Common myeloid progenitor, CD34-positive (primary cell): ENCODE measurements around the gene DAPK2.

Experiments
- CTCF ChIA-PET: fragments of 350-600 bp; sonication (Branson Sonifier 250); formaldehyde crosslinking; loops from one replicate; lab custom pipeline; 2021; ENCODE audit warnings: antibody characterized with exemption; lab: Charles Lee
- POLR2A ChIA-PET: fragments of 350-600 bp; sonication (Branson Sonifier 250); formaldehyde crosslinking; loops from one replicate; lab custom pipeline; 2021; ENCODE audit warnings: antibody characterized with exemption; lab: Charles Lee
- DNase-seq, 3 donors: peaks; one replicate each; pipeline versions ENCODE4 v3.0.0 to v3.0.0-alpha.2; 2013
- H3K27ac ChIP-seq, 2 experiments: 1 replicate in 1 of 2; 2 replicates in 1 of 2; pipeline ENCODE4 v1.7.0; 2013; ENCODE audit warnings: inconsistent platforms in 2 of 2, low read length in 2 of 2, mild to moderate bottlenecking in 2 of 2, low read depth in 1 of 2, moderate library complexity in 1 of 2; ENCODE audit not compliant: severe bottlenecking in 2 of 2, insufficient read depth in 1 of 2, poor library complexity in 1 of 2
- H3K27me3 ChIP-seq, 5 experiments: replicated peaks in 2 of 5; 1 replicate in 3 of 5; 2 replicates in 2 of 5; pipeline versions ENCODE4 v1.6.1 to v1.7.0; 2013; ENCODE audit warnings: low read length in 4 of 5, mild to moderate bottlenecking in 2 of 5, moderate library complexity in 2 of 5, inconsistent platforms in 1 of 5; ENCODE audit not compliant: insufficient read depth in 5 of 5, control insufficient read depth in 4 of 5
- H3K36me3 ChIP-seq, 4 experiments: 1 replicate in 2 of 4; 2 replicates in 2 of 4; pipeline versions ENCODE4 v1.6.1 to v1.7.0; 2013; ENCODE audit warnings: low read length in 3 of 4, control low read depth in 1 of 4, mild to moderate bottlenecking in 1 of 4; ENCODE audit not compliant: control insufficient read depth in 4 of 4, insufficient read depth in 4 of 4
- H3K4me1 ChIP-seq, 4 experiments: 1 replicate in 3 of 4; 2 replicates in 1 of 4; pipeline versions ENCODE4 v1.6.1 to v1.7.1; 2013; ENCODE audit warnings: low read length in 3 of 4, mild to moderate bottlenecking in 3 of 4, control low read depth in 1 of 4, inconsistent platforms in 1 of 4, moderate library complexity in 1 of 4; ENCODE audit not compliant: control insufficient read depth in 4 of 4, insufficient read depth in 4 of 4; ENCODE audit errors: control extremely low read depth in 1 of 4
- H3K4me3 ChIP-seq, 7 experiments: 1 replicate in 4 of 7; 2 replicates in 3 of 7; pipeline versions ENCODE4 v1.5.1 to v1.7.0; 2013; ENCODE audit warnings: mild to moderate bottlenecking in 7 of 7, low read length in 6 of 7, moderate library complexity in 6 of 7, inconsistent platforms in 2 of 7, low read depth in 2 of 7, control low read depth in 1 of 7; ENCODE audit not compliant: insufficient read depth in 4 of 7, control insufficient read depth in 1 of 7; ENCODE audit errors: extremely low read depth in 1 of 7
- H3K9me3 ChIP-seq, 5 experiments: 1 replicate in 4 of 5; 2 replicates in 1 of 5; pipeline versions ENCODE4 v1.6.1 to v1.7.1; 2013; ENCODE audit warnings: low read length in 4 of 5, mild to moderate bottlenecking in 2 of 5, inconsistent platforms in 1 of 5, low read depth in 1 of 5, moderate library complexity in 1 of 5; ENCODE audit not compliant: control insufficient read depth in 4 of 5, insufficient read depth in 2 of 5; ENCODE audit errors: control extremely low read depth in 1 of 5
- WGBS: methylation state at CpG from one replicate; pipeline ENCODE4 v1.1.5; 2013; ENCODE audit not compliant: insufficient coverage; 5-methylcytosine and 5-hydroxymethylcytosine counted together

DAPK2 gene

DNA sequence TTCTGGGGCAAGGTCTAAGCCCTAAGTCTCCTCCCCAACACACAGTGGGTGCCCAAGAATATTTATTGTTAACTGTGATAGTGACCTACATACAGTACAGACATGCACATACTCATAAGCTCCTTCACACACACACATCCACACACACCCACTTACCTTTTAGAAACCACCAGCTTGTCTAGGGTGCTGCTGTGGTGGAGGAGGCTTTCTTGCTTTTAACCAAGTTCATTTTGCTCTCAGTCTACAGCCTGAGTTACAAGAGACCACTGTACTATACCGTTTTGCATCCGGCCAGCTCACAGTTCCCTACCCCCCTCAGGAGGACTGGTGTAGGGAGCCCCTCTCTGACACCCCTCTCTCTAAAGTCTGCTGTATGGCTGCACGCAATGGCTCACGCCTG is 16.7 kb downstream of the DAPK2 start:
- Histone ChIP-seq H3K27me3 (no peaks in the 10 kb centered on the region), H3K4me3 (no peak overlapping the region), H3K4me1 (peaks cover 2 to 8% (median 3%) of the 10 kb centered on the region in 4 experiments), H3K9me3 (no peaks in the 10 kb centered on the region), H3K36me3 (no peaks in the 10 kb centered on the region), H3K27ac (no peak overlapping the region)
- WGBS, result 95% methylated on average over 4 of the region's 4 CpGs
- DNase-seq, result no peak
- ChIA-PET CTCF (interaction anchor here (0.6 to 2.1 kb wide), 4 partner anchors 17 to 112 kb away, joined by 3 to 5 read pairs (median 4); partner anchors contain the start of gene DAPK2), POLR2A (no interaction called here)

- POLR2A ChIA-PET, result no interaction called here
- CTCF ChIA-PET, result interaction anchor here (0.6 to 2.1 kb wide), 4 partner anchors 18 to 111 kb away, joined by 3 to 5 read pairs (median 4); partner anchors contain the start of gene DAPK2
Measured at GRCh38 chr15:64029110-64029509, 17.2 kb downstream of the DAPK2 start.

GRCh38 chr15:64026591-64026990 is 19.7 kb downstream of the DAPK2 start:
- Histone ChIP-seq H3K36me3 (no peaks in the 10 kb centered on the region), H3K4me1 (peaks cover 0 to 10% (median 1%) of the 10 kb centered on the region in 4 experiments), H3K27me3 (no peaks in the 10 kb centered on the region), H3K27ac (no peak overlapping the region), H3K9me3 (no peaks in the 10 kb centered on the region), H3K4me3 (no peak overlapping the region)
- WGBS, result no CpG with 5 or more reads among the region's 4 CpGs
- ChIA-PET POLR2A (no interaction called here), CTCF (interaction anchor here (0.9 kb wide), 1 partner anchor 28 kb away, joined by 3 read pairs; no protein-coding TSS in a partner anchor)
- DNase-seq, result no peak

More at GRCh38 chr15:64029110-64029509, 17.2 kb downstream of the DAPK2 start:
- 83% methylated on average over 7 of the region's 8 CpGs for WGBS
- Histone ChIP-seq H3K4me1 (peaks cover 2 to 9% (median 6%) of the 10 kb centered on the region in 4 experiments), H3K27ac (no peak overlapping the region), H3K4me3 (no peak overlapping the region), H3K36me3 (no peaks in the 10 kb centered on the region), H3K27me3 (no peaks in the 10 kb centered on the region), H3K9me3 (no peaks in the 10 kb centered on the region)
- no peak for DNase-seq

DNA sequence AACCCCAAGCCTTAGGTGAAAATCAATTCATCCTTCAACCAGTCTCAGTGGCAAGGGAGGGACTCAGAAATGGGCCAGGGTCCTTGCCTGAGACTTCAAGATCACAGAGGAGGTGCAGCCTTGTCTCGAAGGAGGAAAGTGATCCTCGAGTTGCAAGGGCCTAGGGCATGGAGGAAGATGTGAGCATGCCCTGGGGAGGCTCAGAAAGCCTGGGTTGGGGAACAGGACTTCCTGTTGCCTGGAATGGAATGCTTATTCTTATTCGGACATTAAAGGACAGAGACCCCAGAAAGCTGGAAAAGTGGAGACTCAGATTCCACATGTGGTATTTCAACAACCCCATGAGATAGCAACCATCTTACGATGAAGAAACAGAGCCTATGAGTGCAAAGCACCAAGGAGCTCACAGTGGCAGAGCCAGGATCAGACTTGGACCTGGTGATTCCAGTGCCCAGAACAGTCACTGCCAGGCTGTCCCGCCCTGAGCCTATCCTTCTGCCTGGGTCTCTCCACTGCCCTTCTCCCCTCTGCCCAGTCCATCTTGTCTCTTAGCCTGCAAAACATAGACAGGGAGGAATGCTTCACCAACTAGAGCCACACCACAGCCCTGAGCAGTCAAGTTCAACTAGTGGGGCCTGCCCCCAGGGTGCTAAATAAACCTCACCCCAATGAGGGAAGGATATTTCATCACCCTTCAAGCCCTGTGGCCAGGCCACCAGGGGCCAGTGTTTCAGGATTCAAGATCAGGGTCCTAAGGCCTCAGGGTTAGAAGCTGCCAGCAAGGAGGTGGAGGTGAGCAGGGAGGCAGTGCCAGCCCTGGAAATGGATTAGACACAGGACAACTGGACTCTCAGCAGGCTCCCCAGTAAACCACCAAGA is 21.9 kb downstream of the DAPK2 start:
- CTCF ChIA-PET, result interaction anchor here (1.3 to 2.8 kb wide), 3 partner anchors 13 to 43 kb away, joined by 5 to 8 read pairs (median 5); no protein-coding TSS in a partner anchor
- H3K27me3 ChIP-seq, result no peaks in the 10 kb centered on the region
- POLR2A ChIA-PET, result no interaction called here

DNA sequence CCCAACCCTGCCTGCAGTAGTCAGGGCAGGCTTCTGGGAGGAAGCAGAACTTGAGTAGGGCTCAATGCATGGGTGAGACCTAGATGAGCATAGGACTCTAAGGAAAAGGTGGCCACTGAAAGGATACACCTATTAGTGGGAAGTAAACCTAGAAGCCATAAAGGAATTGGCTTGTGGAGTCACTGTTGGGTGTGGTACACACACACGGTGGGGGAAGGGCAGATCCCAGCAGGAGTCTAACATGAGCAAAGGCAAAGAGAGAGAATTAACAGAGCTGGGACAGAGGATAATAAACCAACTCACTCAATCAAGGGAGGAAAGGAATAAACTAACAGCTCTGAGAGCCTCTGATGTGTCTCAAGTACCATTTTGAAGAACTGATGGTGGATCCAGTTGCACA is 23.1 kb downstream of the DAPK2 start:
- ChIA-PET POLR2A (no interaction called here), CTCF (interaction anchor here (1.1 to 3.1 kb wide), 3 partner anchors 8 to 17 kb away, joined by 3 to 8 read pairs (median 8); no protein-coding TSS in a partner anchor)
- H3K9me3 ChIP-seq, result peaks cover 0 to 14% (median 5%) of the 10 kb centered on the region in 5 experiments
- no peaks in the 10 kb centered on the region for H3K27me3 ChIP-seq
- H3K4me1 ChIP-seq, result peaks cover 0 to 10% (median 1%) of the 10 kb centered on the region in 4 experiments
- DNase-seq, result no peak
- no peaks in the 10 kb centered on the region for H3K36me3 ChIP-seq
- no peak overlapping the region for H3K27ac ChIP-seq
- no peak overlapping the region for H3K4me3 ChIP-seq
- 100% methylated on average over 1 of the region's 1 CpG for WGBS

More for the DNA sequence above, 21.9 kb downstream of the DAPK2 start:
- Histone ChIP-seq H3K9me3 (peaks cover 0 to 14% (median 5%) of the 10 kb centered on the region in 5 experiments), H3K27ac (no peak overlapping the region), H3K4me1 (peaks cover 0 to 10% (median 1%) of the 10 kb centered on the region in 4 experiments), H3K36me3 (no peaks in the 10 kb centered on the region), H3K4me3 (no peak overlapping the region)
- no peak for DNase-seq
- 95% methylated on average over 3 of the region's 5 CpGs for WGBS

DNA sequence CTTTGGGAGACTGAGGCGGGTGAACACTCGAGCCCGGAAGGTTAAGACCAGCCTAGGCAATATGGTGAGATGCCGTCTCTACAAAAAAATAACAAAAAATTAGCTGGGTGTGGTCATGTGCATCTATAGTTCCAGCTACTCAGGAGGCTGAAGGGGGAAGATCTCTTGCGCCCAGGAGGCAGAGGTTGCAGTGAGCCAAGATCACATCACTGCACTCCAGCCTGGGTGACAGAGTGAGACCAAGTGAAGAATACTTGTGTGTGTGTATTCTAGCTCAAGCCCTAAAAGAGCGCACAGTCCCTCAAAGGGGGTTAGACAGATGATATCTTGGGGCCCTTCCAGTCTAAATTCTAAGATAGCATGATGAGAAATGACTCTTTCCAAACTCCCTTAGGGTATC is 23.7 kb downstream of the DAPK2 start:
- POLR2A ChIA-PET, result no interaction called here
- peaks cover 0 to 14% (median 5%) of the 10 kb centered on the region in 5 experiments for H3K9me3 ChIP-seq
- no peaks in the 10 kb centered on the region for H3K36me3 ChIP-seq
- DNase-seq, result no peak
- H3K27me3 ChIP-seq, result no peaks in the 10 kb centered on the region
- peaks cover 0 to 10% (median 1%) of the 10 kb centered on the region in 4 experiments for H3K4me1 ChIP-seq
- H3K27ac ChIP-seq, result no peak overlapping the region
- CTCF ChIA-PET, result interaction anchor here (0.9 to 3.1 kb wide), 9 partner anchors 8 to 77 kb away, joined by 3 to 8 read pairs (median 3); no protein-coding TSS in a partner anchor
- no peak overlapping the region for H3K4me3 ChIP-seq
- WGBS, result 95% methylated on average over 4 of the region's 6 CpGs
